Transverse colon (tissue), 4 donors: ENCODE data around the gene VIM.

Source experiments
- CTCF ChIP-seq, 5 experiments: fragments of 200-600 bp in 3 of 5; fragments of 450-650 bp in 2 of 5; sonication (generic) in 3 of 5; IDR thresholded peaks; 1 replicate in 2 of 5; 2 replicates in 3 of 5; pipeline ENCODE4 v1.5.1; 2016 to 2017; ENCODE audit warnings: antibody characterized with exemption in 5 of 5, inconsistent platforms in 3 of 5, mild to moderate bottlenecking in 2 of 5, moderate library complexity in 1 of 5
- POLR2AphosphoS5 ChIP-seq, 3 donors: sonication (generic); formaldehyde crosslinking; IDR thresholded peaks; one replicate each; pipeline ENCODE4 v1.6.1; 2016; ENCODE audit warnings: antibody characterized with exemption in 3 of 3

- TF ChIP-seq CTCF (IDR thresholded peaks at IDR 0.05) (no peak), POLR2AphosphoS5 (IDR thresholded peaks at IDR 0.05) (no peak)
Measured at GRCh38 chr10:17190602-17191001, 37.4 kb upstream of the VIM start.
